HL-60 (cell line): Measurements from ENCODE around the gene PFDN6.

ENCODE experiments used
- DNase-seq, 2 experiments: peaks; one replicate each; pipeline ENCODE4 v3.0.0-alpha.2; 2010 to 2020; ENCODE audit warnings: low read depth in 1 of 2, low spot score in 1 of 2
- H3K27ac ChIP-seq: fragments of 250-450 bp; sonication (Bioruptor Pico); replicated peaks from 2 replicates; pipeline ENCODE4 v1.5.1; 2020; ENCODE audit warnings: mild to moderate bottlenecking, moderate library complexity
- H3K27me3 ChIP-seq: fragments of 250-450 bp; sonication (Bioruptor Pico); 2 replicates; pipeline ENCODE4 v1.5.1; 2021; ENCODE audit warnings: mild to moderate bottlenecking, moderate library complexity; ENCODE audit not compliant: insufficient read depth, poor library complexity, severe bottlenecking
- H3K4me3 ChIP-seq: replicated peaks from 2 replicates; pipeline ENCODE4 v1.5.1; 2011; ENCODE audit warnings: mild to moderate bottlenecking, control low read depth, low read length; ENCODE audit not compliant: insufficient read depth
- CTCF ChIP-seq: IDR thresholded peaks from one replicate; pipeline ENCODE4 v1.5.1; 2011; ENCODE audit warnings: low read length, control low read depth, inconsistent platforms; ENCODE audit not compliant: insufficient read depth
- GABPA ChIP-seq: IDR thresholded peaks from 2 replicates; pipeline ENCODE4 v1.6.1; 2012; ENCODE audit warnings: low read depth
- POLR2AphosphoS5 ChIP-seq: IDR thresholded peaks from 2 replicates; pipeline ENCODE4 v1.6.1; 2012; ENCODE audit warnings: low read depth
- REST ChIP-seq: IDR thresholded peaks from 2 replicates; pipeline ENCODE4 v1.6.1; 2012; ENCODE audit warnings: low read depth; ENCODE audit not compliant: insufficient replicate concordance
- SPI1 ChIP-seq: IDR thresholded peaks from 2 replicates; pipeline ENCODE4 v1.6.1; 2012; ENCODE audit warnings: low read depth, mild to moderate bottlenecking, borderline replicate concordance

The PFDN6 gene

GRCh38 chr6:33298773-33299236 is 9.4 kb downstream of the PFDN6 start, which contains the start of gene RGL2:
TSS of gene RGL2 (minus strand) at chr6:33298942. CDS start at chr6:33298610, 332 bp downstream.
- peak; percentile 87 to 89 for DNase-seq
- H3K4me3 ChIP-seq = peak within 1 kb of the TSS; percentile 75

GRCh38 chr6:33299237-33299944 is 10.0 kb downstream of the PFDN6 start:
- TF ChIP-seq SPI1 = no peak; the same call in 1 of the 2 replicates
- TF ChIP-seq GABPA = peak; percentile 82
- TF ChIP-seq CTCF = peak; percentile 77
- peak; percentile 87 for TF ChIP-seq POLR2AphosphoS5
- TF ChIP-seq REST = peak; percentile 42
- Histone ChIP-seq H3K4me3 (peak overlapping the region; percentile 75), H3K27ac (peak overlapping the region; percentile 95), H3K27me3 (no peaks in the 10 kb centered on the region)
- peak; percentile 80 to 93 for DNase-seq

More at GRCh38 chr6:33298773-33299236, 9.4 kb downstream of the PFDN6 start, which contains the start of gene RGL2:
- peak; percentile 70 for TF ChIP-seq SPI1
- TF ChIP-seq POLR2AphosphoS5 = no peak; the same call in 1 of the 2 replicates
- no peak for TF ChIP-seq GABPA
- TF ChIP-seq REST = no peak
- H3K27me3 ChIP-seq = no peaks in the 10 kb centered on the region
- peak within 1 kb of the TSS; percentile 95 for H3K27ac ChIP-seq

- DNase-seq = no peak
- TF ChIP-seq SPI1 (no peak), REST (no peak), POLR2AphosphoS5 (no peak), GABPA (no peak), CTCF (no peak)
- Histone ChIP-seq H3K27me3 (no peaks in the 10 kb centered on the region), H3K4me3 (no peak overlapping the region), H3K27ac (no peak overlapping the region)
Observed at GRCh38 chr6:33301877-33302276, 12.5 kb downstream of the PFDN6 start.
